Measurements from ENCODE around the gene FH. TPM values are rescaled to one million over a fixed set of nuclear protein-coding genes. Genes with fewer than 3 reads are reported as not detected.

The FH gene
- total and polyA plus RNA-seq, 2 experiments from 2014 or later, result 56.2 to 69.8 TPM

GRCh38 chr1:241453732-241454131, 65.8 kb downstream of the FH start:
- no peaks in the 10 kb centered on the region for H3K36me3 Mint-ChIP-seq (ENCODE audit: low read depth)
- H2AFZ ChIP-seq, result no peak overlapping the region
- no peak overlapping the region for H3K4me2 ChIP-seq
- H3K27ac ChIP-seq (ENCODE audit: low read depth), result no peak overlapping the region
- ATAC-seq (no peak), DNase-seq (ENCODE audit: low spot score) (no peak)
- peaks cover 29% of the 10 kb centered on the region for H3K27me3 ChIP-seq (ENCODE audit: insufficient read depth)
- H3K9me2 ChIP-seq (ENCODE audit: insufficient read depth), result 0 out of 2 replicates have a peak, but pooled peaks cover 12% of the 10 kb centered on the region
- no peaks in the 10 kb centered on the region for H4K20me1 ChIP-seq (replicated peaks; ENCODE audit: insufficient read depth)
- H3K9me3 Mint-ChIP-seq, result no peaks in the 10 kb centered on the region
- no peak overlapping the region for H3K27ac Mint-ChIP-seq
- H3K4me3 ChIP-seq, result no peak overlapping the region
- no peaks in the 10 kb centered on the region for H3K79me2 ChIP-seq (replicated peaks; ENCODE audit: insufficient read depth)
- peaks cover 9% of the 10 kb centered on the region for H3K27me3 Mint-ChIP-seq (ENCODE audit: insufficient read depth, low read depth, poor library complexity)
- no peaks in the 10 kb centered on the region for H3K36me3 ChIP-seq (ENCODE audit: insufficient read depth)
- H3K4me3 Mint-ChIP-seq, result no peak overlapping the region
- TF ChIP-seq POLR2AphosphoS5 (IDR thresholded peaks at IDR 0.05; ENCODE audit: low read depth) (no peak), EZH2phosphoT487 (IDR thresholded peaks at IDR 0.05; ENCODE audit: unreplicated experiment) (no peak), NANOG (IDR thresholded peaks at IDR 0.05; ENCODE audit: borderline replicate concordance) (no peak), EZH2 (IDR thresholded peaks at IDR 0.05; ENCODE audit: low read depth, unreplicated experiment) (no peak), CREB1 (CRISPR knock-in tag; IDR thresholded peaks at IDR 0.05; ENCODE audit: low read depth) (no peak), ZNF331 (CRISPR knock-in tag; IDR thresholded peaks at IDR 0.05; ENCODE audit: low read depth) (no peak), ZNF114 (CRISPR knock-in tag; IDR thresholded peaks at IDR 0.05) (no peak), STAT1 (IDR thresholded peaks at IDR 0.05; ENCODE audit: unreplicated experiment) (no peak), JUNB (IDR thresholded peaks at IDR 0.05; ENCODE audit: unreplicated experiment) (no peak), REST (IDR thresholded peaks at IDR 0.05; ENCODE audit: unreplicated experiment) (no peak)
- TF ChIP-seq, protein P1, sequence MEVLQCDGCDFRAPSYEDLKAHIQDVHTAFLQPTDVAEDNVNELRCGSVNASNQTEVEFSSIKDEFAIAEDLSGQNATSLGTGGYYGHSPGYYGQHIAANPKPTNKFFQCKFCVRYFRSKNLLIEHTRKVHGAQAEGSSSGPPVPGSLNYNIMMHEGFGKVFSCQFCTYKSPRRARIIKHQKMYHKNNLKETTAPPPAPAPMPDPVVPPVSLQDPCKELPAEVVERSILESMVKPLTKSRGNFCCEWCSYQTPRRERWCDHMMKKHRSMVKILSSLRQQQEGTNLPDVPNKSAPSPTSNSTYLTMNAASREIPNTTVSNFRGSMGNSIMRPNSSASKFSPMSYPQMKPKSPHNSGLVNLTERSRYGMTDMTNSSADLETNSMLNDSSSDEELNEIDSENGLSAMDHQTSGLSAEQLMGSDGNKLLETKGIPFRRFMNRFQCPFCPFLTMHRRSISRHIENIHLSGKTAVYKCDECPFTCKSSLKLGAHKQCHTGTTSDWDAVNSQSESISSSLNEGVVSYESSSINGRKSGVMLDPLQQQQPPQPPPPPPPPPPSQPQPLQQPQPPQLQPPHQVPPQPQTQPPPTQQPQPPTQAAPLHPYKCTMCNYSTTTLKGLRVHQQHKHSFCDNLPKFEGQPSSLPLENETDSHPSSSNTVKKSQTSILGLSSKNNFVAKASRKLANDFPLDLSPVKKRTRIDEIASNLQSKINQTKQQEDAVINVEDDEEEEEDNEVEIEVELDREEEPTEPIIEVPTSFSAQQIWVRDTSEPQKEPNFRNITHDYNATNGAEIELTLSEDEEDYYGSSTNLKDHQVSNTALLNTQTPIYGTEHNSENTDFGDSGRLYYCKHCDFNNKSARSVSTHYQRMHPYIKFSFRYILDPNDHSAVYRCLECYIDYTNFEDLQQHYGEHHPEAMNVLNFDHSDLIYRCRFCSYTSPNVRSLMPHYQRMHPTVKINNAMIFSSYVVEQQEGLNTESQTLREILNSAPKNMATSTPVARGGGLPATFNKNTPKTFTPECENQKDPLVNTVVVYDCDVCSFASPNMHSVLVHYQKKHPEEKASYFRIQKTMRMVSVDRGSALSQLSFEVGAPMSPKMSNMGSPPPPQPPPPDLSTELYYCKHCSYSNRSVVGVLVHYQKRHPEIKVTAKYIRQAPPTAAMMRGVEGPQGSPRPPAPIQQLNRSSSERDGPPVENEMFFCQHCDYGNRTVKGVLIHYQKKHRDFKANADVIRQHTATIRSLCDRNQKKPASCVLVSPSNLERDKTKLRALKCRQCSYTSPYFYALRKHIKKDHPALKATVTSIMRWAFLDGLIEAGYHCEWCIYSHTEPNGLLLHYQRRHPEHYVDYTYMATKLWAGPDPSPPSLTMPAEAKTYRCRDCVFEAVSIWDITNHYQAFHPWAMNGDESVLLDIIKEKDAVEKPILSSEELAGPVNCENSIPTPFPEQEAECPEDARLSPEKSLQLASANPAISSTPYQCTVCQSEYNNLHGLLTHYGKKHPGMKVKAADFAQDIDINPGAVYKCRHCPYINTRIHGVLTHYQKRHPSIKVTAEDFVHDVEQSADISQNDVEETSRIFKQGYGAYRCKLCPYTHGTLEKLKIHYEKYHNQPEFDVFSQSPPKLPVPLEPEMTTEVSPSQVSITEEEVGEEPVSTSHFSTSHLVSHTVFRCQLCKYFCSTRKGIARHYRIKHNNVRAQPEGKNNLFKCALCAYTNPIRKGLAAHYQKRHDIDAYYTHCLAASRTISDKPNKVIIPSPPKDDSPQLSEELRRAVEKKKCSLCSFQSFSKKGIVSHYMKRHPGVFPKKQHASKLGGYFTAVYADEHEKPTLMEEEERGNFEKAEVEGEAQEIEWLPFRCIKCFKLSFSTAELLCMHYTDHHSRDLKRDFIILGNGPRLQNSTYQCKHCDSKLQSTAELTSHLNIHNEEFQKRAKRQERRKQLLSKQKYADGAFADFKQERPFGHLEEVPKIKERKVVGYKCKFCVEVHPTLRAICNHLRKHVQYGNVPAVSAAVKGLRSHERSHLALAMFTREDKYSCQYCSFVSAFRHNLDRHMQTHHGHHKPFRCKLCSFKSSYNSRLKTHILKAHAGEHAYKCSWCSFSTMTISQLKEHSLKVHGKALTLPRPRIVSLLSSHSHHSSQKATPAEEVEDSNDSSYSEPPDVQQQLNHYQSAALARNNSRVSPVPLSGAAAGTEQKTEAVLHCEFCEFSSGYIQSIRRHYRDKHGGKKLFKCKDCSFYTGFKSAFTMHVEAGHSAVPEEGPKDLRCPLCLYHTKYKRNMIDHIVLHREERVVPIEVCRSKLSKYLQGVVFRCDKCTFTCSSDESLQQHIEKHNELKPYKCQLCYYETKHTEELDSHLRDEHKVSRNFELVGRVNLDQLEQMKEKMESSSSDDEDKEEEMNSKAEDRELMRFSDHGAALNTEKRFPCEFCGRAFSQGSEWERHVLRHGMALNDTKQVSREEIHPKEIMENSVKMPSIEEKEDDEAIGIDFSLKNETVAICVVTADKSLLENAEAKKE (CRISPR knock-in tag; IDR thresholded peaks at IDR 0.05), result no peak
- TF ChIP-seq, protein P2, sequence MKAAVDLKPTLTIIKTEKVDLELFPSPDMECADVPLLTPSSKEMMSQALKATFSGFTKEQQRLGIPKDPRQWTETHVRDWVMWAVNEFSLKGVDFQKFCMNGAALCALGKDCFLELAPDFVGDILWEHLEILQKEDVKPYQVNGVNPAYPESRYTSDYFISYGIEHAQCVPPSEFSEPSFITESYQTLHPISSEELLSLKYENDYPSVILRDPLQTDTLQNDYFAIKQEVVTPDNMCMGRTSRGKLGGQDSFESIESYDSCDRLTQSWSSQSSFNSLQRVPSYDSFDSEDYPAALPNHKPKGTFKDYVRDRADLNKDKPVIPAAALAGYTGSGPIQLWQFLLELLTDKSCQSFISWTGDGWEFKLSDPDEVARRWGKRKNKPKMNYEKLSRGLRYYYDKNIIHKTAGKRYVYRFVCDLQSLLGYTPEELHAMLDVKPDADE (IDR thresholded peaks at IDR 0.05), result no peak
- TF ChIP-seq, protein P3, sequence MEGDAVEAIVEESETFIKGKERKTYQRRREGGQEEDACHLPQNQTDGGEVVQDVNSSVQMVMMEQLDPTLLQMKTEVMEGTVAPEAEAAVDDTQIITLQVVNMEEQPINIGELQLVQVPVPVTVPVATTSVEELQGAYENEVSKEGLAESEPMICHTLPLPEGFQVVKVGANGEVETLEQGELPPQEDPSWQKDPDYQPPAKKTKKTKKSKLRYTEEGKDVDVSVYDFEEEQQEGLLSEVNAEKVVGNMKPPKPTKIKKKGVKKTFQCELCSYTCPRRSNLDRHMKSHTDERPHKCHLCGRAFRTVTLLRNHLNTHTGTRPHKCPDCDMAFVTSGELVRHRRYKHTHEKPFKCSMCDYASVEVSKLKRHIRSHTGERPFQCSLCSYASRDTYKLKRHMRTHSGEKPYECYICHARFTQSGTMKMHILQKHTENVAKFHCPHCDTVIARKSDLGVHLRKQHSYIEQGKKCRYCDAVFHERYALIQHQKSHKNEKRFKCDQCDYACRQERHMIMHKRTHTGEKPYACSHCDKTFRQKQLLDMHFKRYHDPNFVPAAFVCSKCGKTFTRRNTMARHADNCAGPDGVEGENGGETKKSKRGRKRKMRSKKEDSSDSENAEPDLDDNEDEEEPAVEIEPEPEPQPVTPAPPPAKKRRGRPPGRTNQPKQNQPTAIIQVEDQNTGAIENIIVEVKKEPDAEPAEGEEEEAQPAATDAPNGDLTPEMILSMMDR (conservative IDR thresholded peaks at IDR 0.05; ENCODE audit: low read depth in 2 of 2), result no peak
- no peaks in the 10 kb centered on the region for H3F3A ChIP-seq (replicated peaks; ENCODE audit: low read depth)
- 0 out of 3 replicates have a peak, but pooled peaks cover 3% of the 10 kb centered on the region for H3K4me1 Mint-ChIP-seq
- no peaks in the 10 kb centered on the region for H3K4me1 ChIP-seq (ENCODE audit: insufficient read depth)
